GM12878 (cell line): ENCODE data around the gene RBM10.

Experiments used
- CEBPB ChIP-seq, 2 experiments: fragments of 150-350 bp in 1 of 2; IDR thresholded peaks; 2 replicates each; pipeline ENCODE4 v1.6.1; 2012 to 2014; ENCODE audit warnings: low read depth in 2 of 2, low read length in 2 of 2, borderline replicate concordance in 1 of 2, inconsistent platforms in 1 of 2
- EZH2 ChIP-seq: IDR thresholded peaks from 2 replicates; pipeline ENCODE4 v1.6.1; 2012; ENCODE audit warnings: low read depth, mild to moderate bottlenecking, control low read depth, inconsistent platforms, low read length, borderline replicate concordance; ENCODE audit not compliant: control insufficient read depth
- MXI1 ChIP-seq: fragments of 150-350 bp; IDR thresholded peaks from 2 replicates; pipeline ENCODE4 v1.6.1; 2011; ENCODE audit warnings: low read depth, mild to moderate bottlenecking, inconsistent platforms, low read length, improper control_type of control experiment
- POLR2AphosphoS2 ChIP-seq: IDR thresholded peaks from 2 replicates; pipeline ENCODE4 v1.6.1; 2011; ENCODE audit warnings: low read depth, mild to moderate bottlenecking, low read length, improper control_type of control experiment, moderate library complexity
- POLR2AphosphoS5 ChIP-seq: IDR thresholded peaks from 2 replicates; pipeline ENCODE4 v1.6.1; 2011; ENCODE audit warnings: mild to moderate bottlenecking, low read length, inconsistent platforms
- POU2F2 ChIP-seq: IDR thresholded peaks from 3 replicates; pipeline ENCODE4 v1.6.1; 2011; ENCODE audit warnings: low read depth, mild to moderate bottlenecking, low read length, borderline replicate concordance
- RAD21 ChIP-seq: IDR thresholded peaks from 2 replicates; pipeline ENCODE4 v1.6.1; 2011; ENCODE audit warnings: mild to moderate bottlenecking, low read depth, low read length, moderate library complexity; ENCODE audit not compliant: insufficient read depth
- SMC3 ChIP-seq: IDR thresholded peaks from 2 replicates; pipeline ENCODE4 v1.6.1; 2011; ENCODE audit warnings: low read length, improper control_type of control experiment, borderline replicate concordance
- TAF1 ChIP-seq: IDR thresholded peaks from 2 replicates; pipeline ENCODE4 v1.6.1; 2011; ENCODE audit warnings: mild to moderate bottlenecking, low read depth, low read length, borderline replicate concordance
- TF ChIP-seq, protein P1 (sequence below), 3 experiments: IDR thresholded peaks in 2 of 3; conservative IDR thresholded peaks in 1 of 3; 2 replicates each; pipeline ENCODE4 v1.5.1; 2011; ENCODE audit warnings: low read depth in 3 of 3, low read length in 3 of 3, mild to moderate bottlenecking in 3 of 3, control low read depth in 2 of 3, moderate library complexity in 2 of 3, inconsistent platforms in 1 of 3, mixed read lengths in 1 of 3; ENCODE audit not compliant: control insufficient read depth in 2 of 3, insufficient read depth in 1 of 3; ENCODE audit errors: extremely low read depth in 1 of 3

- no peak for TF ChIP-seq POLR2AphosphoS2
- TF ChIP-seq EZH2 = no peak
- TF ChIP-seq POU2F2 = no peak
- TF ChIP-seq SMC3 = no peak
- TF ChIP-seq POLR2AphosphoS5 = no peak
- TF ChIP-seq, protein P1, sequence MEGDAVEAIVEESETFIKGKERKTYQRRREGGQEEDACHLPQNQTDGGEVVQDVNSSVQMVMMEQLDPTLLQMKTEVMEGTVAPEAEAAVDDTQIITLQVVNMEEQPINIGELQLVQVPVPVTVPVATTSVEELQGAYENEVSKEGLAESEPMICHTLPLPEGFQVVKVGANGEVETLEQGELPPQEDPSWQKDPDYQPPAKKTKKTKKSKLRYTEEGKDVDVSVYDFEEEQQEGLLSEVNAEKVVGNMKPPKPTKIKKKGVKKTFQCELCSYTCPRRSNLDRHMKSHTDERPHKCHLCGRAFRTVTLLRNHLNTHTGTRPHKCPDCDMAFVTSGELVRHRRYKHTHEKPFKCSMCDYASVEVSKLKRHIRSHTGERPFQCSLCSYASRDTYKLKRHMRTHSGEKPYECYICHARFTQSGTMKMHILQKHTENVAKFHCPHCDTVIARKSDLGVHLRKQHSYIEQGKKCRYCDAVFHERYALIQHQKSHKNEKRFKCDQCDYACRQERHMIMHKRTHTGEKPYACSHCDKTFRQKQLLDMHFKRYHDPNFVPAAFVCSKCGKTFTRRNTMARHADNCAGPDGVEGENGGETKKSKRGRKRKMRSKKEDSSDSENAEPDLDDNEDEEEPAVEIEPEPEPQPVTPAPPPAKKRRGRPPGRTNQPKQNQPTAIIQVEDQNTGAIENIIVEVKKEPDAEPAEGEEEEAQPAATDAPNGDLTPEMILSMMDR (IDR thresholded peaks at IDR 0.05 in 2 of 3, conservative IDR thresholded peaks at IDR 0.05 in 1 of 3; ENCODE audit: control insufficient read depth in 2 of 3, extremely low read depth in 1 of 3, insufficient read depth in 1 of 3, low read depth in 3 of 3, low read length in 3 of 3) = no peak
- TF ChIP-seq MXI1 = no peak
- TF ChIP-seq TAF1 = no peak
- no peak for TF ChIP-seq RAD21
- no peak for TF ChIP-seq CEBPB (IDR thresholded peaks at IDR 0.05; ENCODE audit: borderline replicate concordance in 1 of 2, low read depth in 2 of 2, low read length in 2 of 2)
Measured at GRCh38 chrX:47210661-47211425, 65.8 kb downstream of the RBM10 start.
